Lower leg skin (tissue), 4 donors: ENCODE results near the gene PCDHGA6. TPM values are rescaled to one million over a fixed set of nuclear protein-coding genes. Genes with fewer than 3 reads are reported as not detected.
A peak's percentile ranks its signal among the peaks of the same experiment; 100 is the strongest.

ENCODE experiments used
- DNase-seq, 2 donors: peaks; one replicate each; pipeline ENCODE4 v3.0.0-alpha.2; 2019; ENCODE audit warnings: low spot score in 2 of 2
- H3K4me3 ChIP-seq: fragments of 200-600 bp; sonication (generic); 2 replicates; pipeline ENCODE4 v1.5.1; 2017; ENCODE audit warnings: mild to moderate bottlenecking, low read depth; ENCODE audit not compliant: poor library complexity, severe bottlenecking
- POLR2A ChIP-seq, 2 donors: fragments of 450-650 bp; IDR thresholded peaks; one replicate each; pipeline ENCODE4 v1.6.1; 2016 to 2017; ENCODE audit warnings: antibody characterized with exemption in 2 of 2, mild to moderate bottlenecking in 1 of 2, moderate library complexity in 1 of 2
- WGBS, 2 donors: methylation state at CpG; one replicate each; pipeline ENCODE4 v1.1.5; 2018; 5-methylcytosine and 5-hydroxymethylcytosine counted together
- intact Hi-C: fragments of 100-400 bp; cut with DNase I; formaldehyde crosslinking; loops from one replicate; pipeline ENCODE4 v1.15.0; 2023; ENCODE audit warnings: low total_unique reads
- total RNA-seq, 4 donors: library from RNA; depleted of rRNA; stranded (reverse); fragments of >200 nt; gene quantifications; one replicate each; pipeline ENCODE4 v1.1.0, GENCODE V29; 2016
- TF ChIP-seq, protein P1 (sequence below), 3 donors: fragments of 450-650 bp; IDR thresholded peaks; one replicate each; pipeline ENCODE4 v1.5.1; 2016; ENCODE audit warnings: antibody characterized with exemption in 3 of 3, mild to moderate bottlenecking in 3 of 3, moderate library complexity in 2 of 3

Gene PCDHGA6
- total RNA-seq, 4 donors from 2014 or later = 2.5 to 3.7 (median 3.6) TPM

DNA sequence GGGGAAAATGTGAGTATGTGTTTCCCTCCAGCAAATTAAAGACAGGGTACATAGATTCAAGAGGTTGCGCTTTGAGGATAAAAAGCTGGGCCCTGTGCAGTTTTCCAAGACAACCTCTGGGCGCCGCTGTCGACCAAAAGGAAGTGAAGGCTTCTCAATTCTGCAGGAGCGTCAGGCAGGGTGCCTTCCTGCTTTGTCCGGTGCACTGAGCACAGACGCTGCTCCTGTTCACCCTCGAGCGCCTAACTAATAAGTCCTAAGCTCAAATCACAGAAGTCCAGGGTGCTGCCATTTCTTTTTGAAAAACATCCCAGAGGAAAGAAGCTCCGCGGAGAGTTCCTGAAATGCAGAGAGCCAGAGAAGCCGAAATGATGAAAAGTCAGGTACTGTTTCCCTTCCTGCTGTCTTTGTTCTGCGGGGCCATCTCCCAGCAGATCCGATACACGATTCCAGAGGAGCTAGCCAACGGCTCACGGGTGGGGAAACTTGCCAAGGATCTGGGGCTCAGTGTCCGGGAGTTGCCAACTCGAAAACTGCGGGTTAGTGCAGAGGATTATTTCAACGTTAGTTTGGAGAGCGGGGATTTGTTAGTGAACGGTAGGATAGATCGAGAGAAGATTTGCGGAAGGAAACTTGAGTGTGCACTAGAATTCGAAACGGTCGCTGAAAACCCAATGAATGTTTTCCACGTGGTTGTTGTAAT is 23.6 kb upstream of the PCDHGA6 start, which contains the start of gene PCDHGB1:
Gene PCDHGB1, plus strand, starts transcription at position 183 of the 703 bp plus-strand sequence. Its CDS starts 162 bp downstream, at position 345.
- intact Hi-C loops = loop anchor here (2.0 kb wide), 1 partner anchor 49 kb away; no protein-coding TSS in a partner anchor
- TF ChIP-seq POLR2A (IDR thresholded peaks at IDR 0.05) = no peak
- TF ChIP-seq, protein P1, sequence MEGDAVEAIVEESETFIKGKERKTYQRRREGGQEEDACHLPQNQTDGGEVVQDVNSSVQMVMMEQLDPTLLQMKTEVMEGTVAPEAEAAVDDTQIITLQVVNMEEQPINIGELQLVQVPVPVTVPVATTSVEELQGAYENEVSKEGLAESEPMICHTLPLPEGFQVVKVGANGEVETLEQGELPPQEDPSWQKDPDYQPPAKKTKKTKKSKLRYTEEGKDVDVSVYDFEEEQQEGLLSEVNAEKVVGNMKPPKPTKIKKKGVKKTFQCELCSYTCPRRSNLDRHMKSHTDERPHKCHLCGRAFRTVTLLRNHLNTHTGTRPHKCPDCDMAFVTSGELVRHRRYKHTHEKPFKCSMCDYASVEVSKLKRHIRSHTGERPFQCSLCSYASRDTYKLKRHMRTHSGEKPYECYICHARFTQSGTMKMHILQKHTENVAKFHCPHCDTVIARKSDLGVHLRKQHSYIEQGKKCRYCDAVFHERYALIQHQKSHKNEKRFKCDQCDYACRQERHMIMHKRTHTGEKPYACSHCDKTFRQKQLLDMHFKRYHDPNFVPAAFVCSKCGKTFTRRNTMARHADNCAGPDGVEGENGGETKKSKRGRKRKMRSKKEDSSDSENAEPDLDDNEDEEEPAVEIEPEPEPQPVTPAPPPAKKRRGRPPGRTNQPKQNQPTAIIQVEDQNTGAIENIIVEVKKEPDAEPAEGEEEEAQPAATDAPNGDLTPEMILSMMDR (IDR thresholded peaks at IDR 0.05) = no peak
- 21 to 25% methylated on average over 29 of the region's 29 CpGs for WGBS, 2 donors
- DNase-seq = peak in 1 of 2 donors; percentile 82
- no peak within 1 kb of the TSS for H3K4me3 ChIP-seq

DNA sequence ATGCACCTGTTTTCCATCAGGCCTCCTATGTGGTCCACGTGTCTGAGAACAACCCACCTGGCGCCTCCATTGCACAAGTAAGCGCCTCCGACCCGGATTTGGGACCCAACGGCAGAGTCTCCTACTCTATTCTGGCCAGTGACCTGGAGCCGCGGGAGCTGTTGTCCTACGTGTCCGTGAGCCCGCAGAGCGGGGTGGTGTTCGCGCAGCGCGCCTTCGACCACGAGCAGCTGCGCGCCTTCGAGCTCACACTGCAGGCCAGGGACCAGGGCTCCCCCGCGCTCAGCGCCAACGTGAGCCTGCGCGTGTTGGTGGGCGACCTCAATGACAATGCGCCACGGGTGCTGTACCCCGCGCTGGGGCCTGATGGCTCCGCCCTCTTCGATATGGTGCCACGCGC is 22.1 kb upstream of the PCDHGA6 start:
- H3K4me3 ChIP-seq = no peak overlapping the region
- DNase-seq = no peak
- TF ChIP-seq POLR2A (IDR thresholded peaks at IDR 0.05) = no peak
- TF ChIP-seq, protein P1 (IDR thresholded peaks at IDR 0.05) = no peak
- intact Hi-C loops = no loop called here
- 40 to 50% methylated on average over 17 to 22 of the region's 36 CpGs for WGBS, 2 donors

- no peak for TF ChIP-seq POLR2A (IDR thresholded peaks at IDR 0.05)
- TF ChIP-seq, protein P1 (IDR thresholded peaks at IDR 0.05) = no peak
- WGBS, 2 donors = 17 to 21% methylated on average over 18 to 28 of the region's 29 CpGs
- H3K4me3 ChIP-seq = no peak within 1 kb of the TSS
- intact Hi-C loops = no loop called here
- DNase-seq = no peak
Measured at GRCh38 chr5:141354900-141355469, 18.7 kb upstream of the PCDHGA6 start, which contains the start of gene PCDHGA4. PCDHGA4 (plus strand) TSS chr5:141355021; CDS start chr5:141355108, 87 bp downstream.

DNA sequence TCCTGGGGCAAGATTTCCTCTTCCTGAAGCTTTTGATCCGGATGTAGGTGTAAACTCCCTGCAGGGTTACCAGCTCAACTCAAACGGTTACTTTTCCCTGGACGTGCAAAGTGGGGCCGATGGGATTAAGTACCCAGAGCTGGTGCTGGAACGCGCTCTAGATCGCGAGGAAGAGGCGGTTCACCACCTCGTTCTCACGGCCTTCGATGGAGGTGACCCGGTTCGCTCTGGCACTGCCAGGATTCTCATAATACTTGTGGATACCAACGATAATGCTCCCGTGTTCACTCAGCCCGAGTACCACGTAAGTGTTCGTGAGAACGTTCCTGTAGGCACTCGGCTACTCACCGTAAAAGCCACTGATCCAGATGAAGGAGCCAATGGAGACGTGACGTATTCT is 18.1 kb upstream of the PCDHGA6 start:
- 54 to 56% methylated on average over 24 of the region's 24 CpGs for WGBS, 2 donors
- TF ChIP-seq POLR2A (IDR thresholded peaks at IDR 0.05) = no peak
- TF ChIP-seq, protein P1 (IDR thresholded peaks at IDR 0.05) = no peak
- no peak for DNase-seq
- intact Hi-C loops = no loop called here
- H3K4me3 ChIP-seq = no peak overlapping the region

- 76 to 77% methylated on average over 5 of the region's 5 CpGs for WGBS, 2 donors
- DNase-seq = no peak
- TF ChIP-seq, protein P1 (IDR thresholded peaks at IDR 0.05) = no peak
- no peak for TF ChIP-seq POLR2A (IDR thresholded peaks at IDR 0.05)
- H3K4me3 ChIP-seq = no peak overlapping the region
- intact Hi-C loops = no loop called here
Measured at GRCh38 chr5:141356133-141356532, 17.6 kb upstream of the PCDHGA6 start.
